Smooth muscle cell (in vitro differentiated cells): ENCODE measurements around the gene CFAP119. TPM values are rescaled to one million over a fixed set of nuclear protein-coding genes. Genes with fewer than 3 reads are reported as not detected.
A peak's percentile ranks its signal among the peaks of the same experiment; 100 is the strongest.

Experiments used
- DNase-seq: peaks from one replicate; lab custom pipeline; 2025; ENCODE audit not compliant: unreplicated experiment; lab: John Stamatoyannopoulos, UW
- H2AFZ ChIP-seq: fragments of 200-600 bp; sonication (generic); 2 replicates; pipeline ENCODE4 v1.6.0; 2016; ENCODE audit warnings: antibody characterized with exemption, low read depth, mild to moderate bottlenecking
- H3F3A ChIP-seq: fragments of 200-600 bp; sonication (generic); 2 replicates; pipeline ENCODE4 v1.6.0; 2017; ENCODE audit warnings: antibody characterized with exemption, low read depth
- H3K27ac ChIP-seq: fragments of 200-600 bp; sonication (generic); 2 replicates; pipeline ENCODE4 v1.5.1; 2016; ENCODE audit warnings: low read depth, mild to moderate bottlenecking
- H3K27me3 ChIP-seq: fragments of 200-600 bp; sonication (generic); 2 replicates; pipeline ENCODE4 v1.6.1; 2016; ENCODE audit warnings: low read depth, mild to moderate bottlenecking
- H3K36me3 ChIP-seq: fragments of 200-600 bp; sonication (generic); 2 replicates; pipeline ENCODE4 v1.5.1; 2016; ENCODE audit warnings: low read depth
- H3K4me1 ChIP-seq: fragments of 200-600 bp; sonication (generic); 2 replicates; pipeline ENCODE4 v1.5.1; 2016; ENCODE audit warnings: low read depth
- H3K4me2 ChIP-seq: fragments of 200-600 bp; sonication (generic); 2 replicates; pipeline ENCODE4 v1.6.0; 2016; ENCODE audit warnings: mild to moderate bottlenecking
- H3K4me3 ChIP-seq: fragments of 200-600 bp; sonication (generic); 2 replicates; pipeline ENCODE4 v1.5.1; 2016; ENCODE audit warnings: mild to moderate bottlenecking
- H3K79me2 ChIP-seq: fragments of 200-600 bp; sonication (generic); 2 replicates; pipeline ENCODE4 v1.6.0; 2016; ENCODE audit warnings: low read depth, mild to moderate bottlenecking
- H3K9ac ChIP-seq: fragments of 200-600 bp; sonication (generic); 2 replicates; pipeline ENCODE4 v1.6.0; 2016; ENCODE audit warnings: low read depth
- H3K9me3 ChIP-seq: fragments of 200-600 bp; sonication (generic); replicated peaks from 2 replicates; pipeline ENCODE4 v1.5.1; 2016; ENCODE audit warnings: low read depth
- H4K20me1 ChIP-seq: fragments of 200-600 bp; sonication (generic); 2 replicates; pipeline ENCODE4 v1.6.0; 2016; ENCODE audit warnings: low read depth
- WGBS: methylation state at CpG from one replicate; pipeline ENCODE4 v1.1.7; 2016; ENCODE audit warnings: low lambda C conversion rate; 5-methylcytosine and 5-hydroxymethylcytosine counted together
- polyA plus RNA-seq: library from polyadenylated mRNA; unstranded; fragments of >200 nt; fragmentation: Nextera tagmentation; extraction: Ambion mirVana; gene quantifications from 2 replicates; pipeline ENCODE4 v1.2.1, GENCODE V29; 2016
- total RNA-seq: library from RNA; depleted of rRNA; stranded (reverse); fragments of >200 nt; gene quantifications from 2 replicates; pipeline ENCODE4 v1.2.3, GENCODE V29; 2014
- TF ChIP-seq, protein P1 (sequence below): fragments of 200-600 bp; sonication (generic); IDR thresholded peaks from 2 replicates; pipeline ENCODE4 v1.5.1; 2017; ENCODE audit warnings: borderline replicate concordance, mild to moderate bottlenecking, antibody characterized with exemption; ENCODE audit not compliant: insufficient read depth, poor library complexity, severe bottlenecking

Gene CFAP119
- total and polyA plus RNA-seq, 2 experiments from 2014 or later, result 3.5 to 5.2 TPM

DNA sequence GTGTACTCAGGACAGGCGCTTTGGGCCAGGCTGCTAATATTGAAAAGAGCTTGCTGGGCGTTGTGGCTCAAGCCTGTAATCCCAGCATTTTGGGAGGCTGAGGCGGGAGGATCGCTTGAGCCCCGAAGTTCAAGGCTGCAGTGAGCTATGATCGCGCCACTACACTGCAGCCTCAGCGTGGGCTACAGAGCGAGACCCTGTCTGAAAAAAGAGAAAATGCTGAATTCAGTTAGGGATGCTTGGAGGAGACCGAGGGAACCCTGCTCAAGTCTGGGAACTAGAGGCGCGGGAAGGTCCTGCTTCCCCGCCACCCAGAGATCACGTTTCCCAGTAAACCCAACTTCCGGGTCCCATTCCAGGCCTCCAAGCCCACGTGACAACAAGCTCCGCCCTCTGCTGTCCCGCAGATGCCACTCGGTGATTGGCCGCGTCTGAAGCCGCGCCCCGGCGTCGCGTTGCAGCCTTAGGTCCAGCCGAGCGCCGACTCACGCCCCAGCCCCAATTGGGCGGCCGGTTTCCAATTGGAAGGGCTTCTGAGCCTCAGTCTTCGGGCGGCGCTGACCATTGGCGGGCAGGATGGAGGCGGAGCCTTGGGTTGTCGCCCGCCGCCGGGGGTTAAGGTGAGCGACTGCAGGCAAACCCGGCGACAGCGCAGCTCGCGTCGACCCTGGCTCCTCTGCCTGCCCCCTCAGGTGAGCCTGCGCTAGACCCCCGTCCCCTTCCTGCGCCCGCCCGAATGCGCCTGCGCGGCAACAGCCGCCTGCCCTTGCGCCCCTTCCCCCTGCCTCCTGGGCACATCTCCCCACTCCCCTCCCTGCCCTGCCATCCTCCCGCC, 13.8 kb downstream of the CFAP119 start, which contains the start of gene PHKG2:
PHKG2 (plus strand) TSS at position 627 of the 835 bp plus-strand sequence. CDS start 396 bp downstream, outside the sequence.
- Histone ChIP-seq H3K9ac (peak within 1 kb of the TSS; percentile 77), H3K4me3 (peak within 1 kb of the TSS; percentile 85), H3K4me1 (peaks cover 3% of the 10 kb centered on the region), H3K27ac (peak within 1 kb of the TSS; percentile 74), H2AFZ (no peak within 1 kb of the TSS), H3K9me3 (no peaks in the 10 kb centered on the region), H3K4me2 (peak within 1 kb of the TSS; percentile 96), H3K27me3 (no peaks in the 10 kb centered on the region), H4K20me1 (peaks cover 3% of the 10 kb centered on the region), H3K36me3 (peaks cover 8% of the 10 kb centered on the region), H3F3A (peaks cover 9% of the 10 kb centered on the region), H3K79me2 (peaks cover 18% of the 10 kb centered on the region)
- peak; percentile 88 for DNase-seq
- TF ChIP-seq, protein P1, sequence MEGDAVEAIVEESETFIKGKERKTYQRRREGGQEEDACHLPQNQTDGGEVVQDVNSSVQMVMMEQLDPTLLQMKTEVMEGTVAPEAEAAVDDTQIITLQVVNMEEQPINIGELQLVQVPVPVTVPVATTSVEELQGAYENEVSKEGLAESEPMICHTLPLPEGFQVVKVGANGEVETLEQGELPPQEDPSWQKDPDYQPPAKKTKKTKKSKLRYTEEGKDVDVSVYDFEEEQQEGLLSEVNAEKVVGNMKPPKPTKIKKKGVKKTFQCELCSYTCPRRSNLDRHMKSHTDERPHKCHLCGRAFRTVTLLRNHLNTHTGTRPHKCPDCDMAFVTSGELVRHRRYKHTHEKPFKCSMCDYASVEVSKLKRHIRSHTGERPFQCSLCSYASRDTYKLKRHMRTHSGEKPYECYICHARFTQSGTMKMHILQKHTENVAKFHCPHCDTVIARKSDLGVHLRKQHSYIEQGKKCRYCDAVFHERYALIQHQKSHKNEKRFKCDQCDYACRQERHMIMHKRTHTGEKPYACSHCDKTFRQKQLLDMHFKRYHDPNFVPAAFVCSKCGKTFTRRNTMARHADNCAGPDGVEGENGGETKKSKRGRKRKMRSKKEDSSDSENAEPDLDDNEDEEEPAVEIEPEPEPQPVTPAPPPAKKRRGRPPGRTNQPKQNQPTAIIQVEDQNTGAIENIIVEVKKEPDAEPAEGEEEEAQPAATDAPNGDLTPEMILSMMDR, result no peak
- 12% methylated on average over 33 of the region's 60 CpGs for WGBS

- peaks cover 3% of the 10 kb centered on the region for H3K4me1 ChIP-seq
- peaks cover 3% of the 10 kb centered on the region for H4K20me1 ChIP-seq
- peak overlapping the region; percentile 37 for H3K9ac ChIP-seq
- no peaks in the 10 kb centered on the region for H3K27me3 ChIP-seq
- H3K36me3 ChIP-seq, result peaks cover 8% of the 10 kb centered on the region
- H3F3A ChIP-seq, result peaks cover 9% of the 10 kb centered on the region
- no peak overlapping the region for H2AFZ ChIP-seq
- H3K9me3 ChIP-seq, result no peaks in the 10 kb centered on the region
- H3K27ac ChIP-seq, result peak overlapping the region; percentile 74
- H3K79me2 ChIP-seq, result peaks cover 18% of the 10 kb centered on the region
- TF ChIP-seq, protein P1, result no peak
- 48% methylated on average over 3 of the region's 3 CpGs for WGBS
- H3K4me2 ChIP-seq, result peak overlapping the region; percentile 85
- H3K4me3 ChIP-seq, result peak overlapping the region; percentile 85
- no peak for DNase-seq
Measured at GRCh38 chr16:30747331-30747730, 14.5 kb downstream of the CFAP119 start.

DNA sequence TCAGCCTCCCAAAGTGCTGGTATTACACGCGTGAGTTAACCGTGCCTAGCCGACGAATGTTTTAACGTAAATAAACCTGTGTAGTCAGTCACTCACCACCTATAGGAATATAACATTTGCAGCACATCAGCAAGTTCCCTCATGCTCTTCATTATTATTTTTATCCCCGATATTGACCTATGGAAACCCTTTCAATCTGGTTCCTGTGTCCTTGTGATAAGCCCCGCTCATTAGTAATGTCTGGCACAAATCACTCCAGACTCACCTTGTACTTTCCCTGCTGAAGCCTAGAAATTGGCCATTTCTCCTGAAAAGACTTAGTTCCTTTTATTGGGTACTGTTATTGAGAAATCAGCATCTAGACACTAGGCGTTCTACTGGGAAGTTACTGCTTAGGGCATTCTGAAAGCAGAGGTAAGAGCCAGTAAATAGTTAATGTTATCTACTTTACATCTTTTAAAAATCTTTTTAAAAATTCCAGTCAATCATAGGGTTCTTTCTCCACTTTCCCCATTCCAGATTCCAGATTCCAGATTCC, 15.2 kb downstream of the CFAP119 start:
- peaks cover 9% of the 10 kb centered on the region for H3F3A ChIP-seq
- TF ChIP-seq, protein P1, result no peak
- H2AFZ ChIP-seq, result no peak overlapping the region
- H3K4me2 ChIP-seq, result no peak overlapping the region
- peak overlapping the region; percentile 74 for H3K27ac ChIP-seq
- peaks cover 8% of the 10 kb centered on the region for H3K36me3 ChIP-seq
- no peak overlapping the region for H3K9ac ChIP-seq
- peaks cover 7% of the 10 kb centered on the region for H4K20me1 ChIP-seq
- H3K4me3 ChIP-seq, result no peak overlapping the region
- 95% methylated on average over 9 of the region's 9 CpGs for WGBS
- H3K27me3 ChIP-seq, result no peaks in the 10 kb centered on the region
- H3K4me1 ChIP-seq, result peaks cover 3% of the 10 kb centered on the region
- DNase-seq, result no peak
- H3K79me2 ChIP-seq, result peaks cover 18% of the 10 kb centered on the region
- H3K9me3 ChIP-seq, result no peaks in the 10 kb centered on the region
